Activated T-helper 9 cell treated with anti-CD3 and anti-CD28 coated beads, Interleukin-2, amount 50 U/mL, for 16 hours (primary cell): ENCODE results near the gene STAT1.
"Not testable (repeated sequence)": the region's sequence is repeated elsewhere in the genome, so short reads cannot be mapped to it uniquely, and the experiment has no call there.

Experiments
- DNase-seq: peaks from one replicate; pipeline ENCODE4 v3.0.0-alpha.2; 2020; ENCODE audit warnings: low read depth

STAT1 gene

DNA sequence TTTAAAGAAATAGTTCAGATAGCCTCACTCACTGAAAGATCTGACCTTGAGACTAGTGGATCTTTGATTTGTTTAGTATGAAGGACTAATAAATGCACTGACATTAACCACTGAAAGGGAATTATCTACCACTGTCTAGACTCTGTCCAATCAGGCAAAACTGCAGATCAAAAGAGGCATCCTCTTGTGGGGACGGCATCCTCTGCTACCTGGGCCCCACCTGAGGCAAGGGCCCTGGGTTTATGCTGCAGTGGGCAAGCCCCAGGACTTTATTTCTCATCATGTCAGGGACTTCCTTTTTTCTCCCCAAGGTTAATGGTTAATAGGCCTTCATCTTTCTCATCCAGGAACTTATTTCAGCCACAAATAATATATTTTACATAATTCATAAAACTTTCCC lies 32.2 kb downstream of the STAT1 start:
- DNase-seq: no peak

DNA sequence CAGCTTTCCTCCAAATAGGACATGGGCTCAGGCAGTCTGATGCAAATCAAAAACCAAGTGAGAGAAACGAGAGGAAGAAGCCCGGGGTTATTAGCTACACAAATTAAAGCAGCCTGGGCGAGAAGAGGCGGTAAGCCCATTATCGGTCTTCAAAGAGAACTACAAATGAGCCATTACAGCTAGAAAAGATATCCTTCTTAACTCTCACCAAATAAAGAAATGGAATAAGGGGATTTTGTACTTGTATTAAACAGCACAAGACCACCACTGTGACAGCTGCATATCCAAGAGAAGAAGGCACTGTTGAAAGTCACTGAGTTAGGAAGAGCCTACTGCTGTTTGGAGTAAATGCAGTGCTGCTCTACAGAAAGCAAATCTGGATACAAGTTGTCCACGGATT lies 32.6 kb downstream of the STAT1 start:
- DNase-seq: no peak

DNA sequence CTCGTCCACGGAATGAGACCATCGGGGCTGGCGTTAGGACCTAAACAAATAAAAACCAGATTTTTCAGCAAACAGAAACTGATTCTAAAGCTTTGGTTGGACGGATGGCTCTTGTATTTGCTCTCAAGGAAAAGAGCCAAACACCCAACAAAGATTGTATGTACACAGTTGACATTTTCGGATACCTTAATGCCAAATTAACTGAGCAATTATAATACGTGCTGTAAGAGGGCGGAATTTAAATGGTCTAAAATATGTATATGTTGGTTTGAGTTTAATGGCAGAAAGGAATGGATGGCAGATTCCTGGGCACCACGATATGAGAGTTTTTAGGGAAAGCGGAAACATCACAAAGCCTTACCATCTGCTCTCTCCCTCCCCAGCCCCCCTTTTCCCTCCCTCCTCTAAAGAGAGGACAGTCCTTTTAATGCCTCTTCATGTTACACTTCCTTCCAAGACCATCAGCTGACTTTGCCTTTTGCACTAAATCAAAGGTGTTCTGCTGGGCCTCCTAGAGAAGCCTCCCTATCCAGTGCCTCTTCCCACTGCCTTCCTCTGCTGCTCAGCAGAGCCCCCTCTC lies 33.3 kb downstream of the STAT1 start:
- no peak for DNase-seq

DNA sequence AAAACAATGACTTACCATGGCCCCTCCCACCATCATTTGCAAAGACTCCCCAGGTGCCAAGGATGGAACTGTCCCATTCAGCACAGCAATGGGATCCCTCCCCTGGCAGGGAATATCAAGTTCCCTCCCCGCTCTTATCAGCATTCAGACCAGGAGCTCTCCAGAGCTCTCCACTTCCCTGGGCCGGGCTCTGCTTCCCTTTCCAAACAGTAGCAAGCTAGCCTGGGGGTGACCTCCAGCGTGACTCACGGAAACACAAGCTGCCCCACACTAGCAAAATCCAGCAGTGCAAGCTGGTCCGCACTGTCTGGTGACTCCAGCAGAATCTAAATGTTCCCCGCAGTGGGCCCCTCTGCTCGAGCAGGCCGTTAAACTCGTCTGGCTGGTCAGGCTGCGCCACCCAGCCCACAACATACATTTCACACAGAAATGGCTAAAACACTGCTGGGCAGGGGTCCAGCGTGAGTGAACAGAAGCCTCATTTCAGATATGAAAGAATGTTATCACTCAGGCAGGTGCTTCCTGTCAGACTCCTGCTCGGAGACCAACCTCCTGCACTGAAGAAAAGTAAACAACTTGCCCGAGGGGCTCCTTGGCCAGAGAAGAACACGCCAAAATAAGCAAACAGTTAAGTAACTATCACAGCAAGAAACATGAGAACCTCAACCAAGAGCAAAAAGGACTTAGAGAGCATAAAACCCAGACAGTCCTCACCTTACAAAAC lies 33.9 kb downstream of the STAT1 start:
- DNase-seq: no peak

DNA sequence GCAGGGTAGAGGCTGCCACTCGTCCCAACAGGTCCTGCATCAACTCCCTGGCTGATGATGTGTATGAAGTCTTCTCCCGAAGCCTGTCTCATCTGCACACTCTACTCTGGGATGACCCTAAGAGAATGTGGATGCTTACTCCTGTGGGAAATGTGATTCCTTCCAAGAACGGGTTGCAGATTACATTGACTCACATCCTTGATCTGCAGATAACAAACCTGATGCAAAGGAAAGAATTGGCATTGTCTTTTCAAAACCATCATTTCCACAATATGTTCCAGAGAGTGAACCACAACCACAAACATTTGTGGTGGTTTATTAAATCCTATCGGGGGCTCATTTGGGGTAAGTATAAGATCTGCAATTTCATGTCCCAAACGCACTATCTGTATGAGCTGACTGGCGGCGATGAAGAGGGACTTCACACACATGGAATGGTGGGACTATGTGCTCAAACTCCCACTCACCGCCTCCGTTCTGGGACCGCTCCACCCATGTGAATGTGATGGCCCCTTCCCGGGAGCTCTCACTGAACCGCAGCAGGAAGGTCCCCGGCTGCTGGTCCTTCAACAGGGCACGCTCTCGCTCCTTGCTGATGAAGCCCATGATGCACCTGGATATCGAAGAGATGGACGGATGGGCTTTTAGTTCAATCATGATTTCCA lies 35.5 kb downstream of the STAT1 start:
- no peak for DNase-seq

DNA sequence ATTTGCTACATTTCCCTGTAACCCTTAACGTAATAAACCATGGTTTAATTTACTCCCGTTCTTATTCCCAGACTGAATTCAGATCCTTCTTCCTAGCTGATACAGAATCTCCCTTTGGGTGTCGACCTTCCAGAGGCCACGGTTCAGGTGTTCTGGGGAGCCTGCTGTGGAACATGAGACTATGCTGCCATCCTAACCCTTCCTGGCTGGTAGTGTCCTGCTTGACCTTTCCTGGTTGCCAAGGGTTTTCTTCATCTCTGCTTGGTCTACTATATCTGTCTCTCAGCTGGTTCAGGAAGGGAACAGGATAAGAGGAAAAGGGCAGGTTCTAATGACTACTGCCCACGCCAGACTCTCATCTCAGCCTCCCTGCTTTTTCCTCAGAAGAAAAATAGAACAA lies 36.5 kb downstream of the STAT1 start:
- no peak for DNase-seq

DNA sequence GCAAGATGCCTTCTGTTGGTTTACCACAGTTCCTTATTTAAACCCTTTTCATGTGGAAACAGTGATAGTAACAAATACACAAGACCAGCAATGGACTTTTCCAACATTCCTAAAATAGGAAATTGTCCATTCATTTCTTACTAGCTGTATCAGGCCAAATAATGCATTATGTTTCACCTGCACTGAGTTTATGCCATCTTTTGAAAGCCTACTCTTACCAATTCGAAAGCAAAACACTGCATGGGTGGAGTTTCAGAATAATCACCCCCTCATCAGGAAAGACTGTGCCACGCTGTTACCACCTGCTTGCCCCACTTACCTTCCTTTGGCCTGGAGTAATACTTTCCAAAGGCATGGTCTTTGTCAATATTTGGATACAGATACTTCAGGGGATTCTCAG lies 37.5 kb downstream of the STAT1 start:
- DNase-seq: no peak

DNA sequence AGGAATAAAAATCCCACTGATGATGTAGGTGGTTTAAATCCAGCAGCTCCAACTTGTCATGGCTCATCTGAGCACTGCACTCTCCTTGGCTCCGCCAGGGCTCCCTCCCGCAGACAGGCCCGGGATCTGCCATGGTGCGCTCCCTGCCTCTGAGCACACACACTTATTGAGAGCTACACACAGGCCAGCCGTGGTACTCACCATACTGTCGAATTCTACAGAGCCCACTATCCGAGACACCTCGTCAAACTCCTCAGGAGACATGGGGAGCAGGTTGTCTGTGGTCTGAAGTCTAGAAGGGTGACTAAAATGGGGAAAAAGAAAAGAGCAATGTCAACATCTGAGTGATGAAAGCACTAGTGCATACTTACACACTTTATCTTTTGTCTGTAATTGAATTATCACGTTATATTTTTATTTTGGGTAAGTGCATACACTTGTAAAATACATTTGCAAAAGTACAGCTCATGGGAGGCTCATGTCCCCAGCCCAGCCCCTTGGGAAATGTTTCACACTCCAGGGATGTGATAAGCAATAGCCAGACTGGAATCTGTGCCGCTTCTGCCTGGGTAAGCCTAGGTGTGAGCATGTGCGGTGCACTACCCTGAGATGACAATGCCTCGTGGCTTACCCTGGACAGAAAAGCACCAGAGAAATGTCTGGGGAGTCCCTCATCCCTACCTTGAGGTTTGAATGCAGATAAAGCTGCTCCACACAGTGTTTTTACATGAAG lies 39.2 kb downstream of the STAT1 start:
- DNase-seq: no peak

DNA sequence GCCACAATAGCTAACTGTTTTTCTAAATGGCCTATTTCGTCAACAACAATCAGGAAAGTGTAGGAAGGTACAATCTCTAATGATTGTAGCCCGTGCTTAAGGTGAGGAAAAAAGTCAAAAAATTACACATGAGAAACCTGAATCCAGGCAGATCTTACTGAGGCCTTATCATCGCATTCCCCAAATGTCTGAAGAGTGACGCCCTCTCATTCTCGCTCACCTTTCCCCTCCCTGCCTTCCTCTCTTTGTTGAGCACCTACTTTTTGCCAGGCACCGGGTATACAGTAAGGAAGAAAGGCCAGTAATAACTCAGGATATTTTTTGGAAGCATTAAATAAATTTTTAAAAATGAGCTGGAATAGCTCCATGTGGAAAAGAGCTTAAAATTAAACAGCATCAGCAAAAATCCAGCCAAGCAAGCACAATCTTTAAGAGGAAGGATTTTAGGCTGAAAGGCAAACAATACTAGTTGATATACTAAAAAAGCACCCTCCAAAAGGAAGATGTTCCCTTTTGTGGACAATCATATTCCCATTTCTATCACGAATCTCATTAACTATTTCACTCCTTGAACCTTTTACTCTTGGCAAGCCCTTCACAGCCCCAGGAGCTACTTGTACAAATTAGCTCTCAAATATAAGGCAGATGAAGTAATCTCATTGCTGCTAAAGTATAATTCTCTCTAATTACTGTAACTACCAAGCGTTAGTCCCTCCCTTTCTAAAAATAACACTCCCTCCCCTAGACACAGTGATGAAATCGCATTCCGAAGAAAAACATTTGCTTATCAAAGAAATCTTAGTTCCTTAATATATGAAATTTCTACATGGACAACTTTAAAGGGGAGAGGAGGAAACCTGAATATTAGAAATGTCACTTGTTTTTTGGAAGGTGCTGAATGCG lies 40.0 kb downstream of the STAT1 start:
- no peak for DNase-seq

DNA sequence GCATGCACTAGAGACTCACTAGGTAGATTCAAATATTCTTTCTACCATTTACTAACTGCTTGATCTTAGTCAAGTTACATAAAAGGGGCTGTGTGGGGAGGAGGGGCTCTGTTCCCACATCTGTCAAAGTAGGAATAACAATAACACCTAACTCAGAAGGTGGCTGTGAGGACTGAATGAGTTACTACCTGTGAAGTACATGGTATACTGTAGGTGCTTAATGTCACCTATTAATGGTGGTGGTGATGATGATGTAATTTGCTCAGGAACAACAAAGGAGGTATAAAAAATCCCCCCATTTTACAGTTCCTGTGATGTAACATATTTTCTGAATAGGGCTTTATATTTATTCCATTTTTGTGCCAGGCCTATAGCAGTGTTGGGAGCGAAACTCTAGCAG lies 40.7 kb downstream of the STAT1 start:
- no peak for DNase-seq

DNA sequence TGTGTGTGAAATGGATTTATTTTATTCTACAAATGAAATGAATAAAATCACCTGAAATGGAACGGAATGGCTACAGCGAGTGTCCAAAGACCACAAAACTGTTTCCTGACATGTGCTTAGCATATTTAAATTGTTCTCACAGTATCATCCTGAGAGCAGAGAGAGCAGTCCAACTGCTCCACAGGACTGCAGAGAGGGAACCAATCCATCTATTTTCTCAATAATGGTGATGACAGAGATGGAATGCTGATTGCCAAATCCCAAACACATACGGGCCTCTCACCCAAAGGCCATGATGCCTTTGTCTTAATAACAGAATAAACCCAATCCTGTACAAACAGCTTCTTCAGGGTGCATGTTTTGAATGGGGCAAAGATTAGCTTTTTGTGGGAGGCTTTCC lies 41.1 kb downstream of the STAT1 start:
- no peak for DNase-seq

DNA sequence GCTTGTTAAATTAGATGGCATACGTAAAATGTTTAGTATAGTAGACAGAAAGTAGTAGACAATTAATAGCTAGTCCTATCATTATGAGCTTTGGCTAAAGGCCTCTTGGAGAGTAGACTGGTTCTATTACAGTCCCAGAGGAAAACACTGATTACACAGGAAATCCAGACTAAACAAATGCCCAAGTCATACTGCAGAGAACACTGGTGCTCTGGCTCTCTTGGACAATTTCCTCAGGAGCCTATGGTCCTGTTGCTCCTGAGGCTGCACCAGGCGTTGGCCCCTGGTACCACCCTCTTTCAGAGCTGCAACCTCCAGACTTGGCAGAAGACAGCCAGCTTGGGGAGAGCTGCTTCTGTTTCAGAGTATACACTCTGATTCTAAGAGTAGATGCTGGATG lies 41.8 kb downstream of the STAT1 start:
- no peak for DNase-seq

DNA sequence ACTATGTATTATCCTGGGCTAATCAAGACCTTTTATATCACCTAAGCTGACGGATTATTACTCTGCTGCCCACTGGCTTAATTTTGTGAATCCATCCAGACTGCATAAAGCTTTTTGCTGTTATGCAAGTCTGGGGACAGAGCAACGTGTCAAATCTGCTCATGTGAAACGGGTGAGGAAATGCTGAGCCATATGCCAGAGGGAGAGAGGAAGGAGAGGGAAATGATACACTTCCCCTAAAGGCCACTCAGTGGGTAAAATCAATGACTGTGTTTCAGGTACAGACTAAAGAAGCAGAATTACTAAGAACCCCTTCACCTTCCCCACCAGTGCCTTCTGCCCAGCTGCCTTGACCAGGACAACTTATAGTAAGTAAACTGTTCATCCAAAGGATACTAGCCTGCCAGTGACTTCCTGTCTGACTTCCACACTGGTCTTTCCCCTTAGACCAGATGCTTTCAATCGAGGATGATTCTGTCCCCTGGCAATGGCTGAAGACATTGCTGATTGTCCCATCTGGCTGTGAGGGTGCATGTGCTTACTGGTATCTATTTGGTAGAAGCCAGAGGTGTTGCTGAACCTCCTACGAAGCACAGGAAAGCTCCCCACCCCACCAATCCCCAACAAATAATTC lies 43.0 kb downstream of the STAT1 start:
- DNase-seq: no peak

DNA sequence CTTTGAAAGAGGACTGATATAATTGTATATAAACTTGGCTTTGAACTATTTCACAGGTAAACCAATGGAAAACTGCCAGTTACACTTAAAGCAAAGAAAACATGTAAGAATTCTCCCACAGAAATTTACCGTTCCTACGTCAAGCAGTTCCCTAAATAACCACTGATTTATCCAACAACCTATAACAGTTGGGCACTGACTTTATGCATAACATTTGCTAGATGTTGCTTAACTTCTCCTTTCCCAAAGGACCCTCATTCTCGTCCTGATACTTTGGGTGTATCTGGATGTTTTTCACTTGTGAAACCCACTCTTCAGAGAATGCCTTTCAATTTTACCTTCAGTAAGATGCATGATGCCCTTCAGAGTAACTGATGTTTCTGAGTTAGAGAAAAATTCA lies 43.8 kb downstream of the STAT1 start:
- no peak for DNase-seq

DNA sequence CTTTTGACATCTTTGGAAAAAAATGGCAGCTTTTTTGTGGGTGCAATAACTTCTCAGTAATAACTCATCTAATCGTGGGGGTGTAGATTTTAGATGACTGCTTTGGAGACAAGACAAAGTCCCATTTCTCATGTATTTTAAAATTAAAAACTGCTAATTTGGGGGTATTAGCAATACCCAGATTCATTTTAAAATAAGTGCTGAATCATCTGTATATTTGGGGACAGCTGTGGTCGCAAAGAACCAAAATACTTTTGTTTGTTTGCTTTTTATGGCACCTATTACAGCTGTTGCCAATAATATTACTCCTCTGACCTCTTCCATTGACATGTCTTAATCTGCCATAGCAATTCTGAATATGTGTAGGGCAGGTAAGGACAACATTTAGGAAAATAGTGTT lies 45.4 kb downstream of the STAT1 start:
- DNase-seq: no peak

DNA sequence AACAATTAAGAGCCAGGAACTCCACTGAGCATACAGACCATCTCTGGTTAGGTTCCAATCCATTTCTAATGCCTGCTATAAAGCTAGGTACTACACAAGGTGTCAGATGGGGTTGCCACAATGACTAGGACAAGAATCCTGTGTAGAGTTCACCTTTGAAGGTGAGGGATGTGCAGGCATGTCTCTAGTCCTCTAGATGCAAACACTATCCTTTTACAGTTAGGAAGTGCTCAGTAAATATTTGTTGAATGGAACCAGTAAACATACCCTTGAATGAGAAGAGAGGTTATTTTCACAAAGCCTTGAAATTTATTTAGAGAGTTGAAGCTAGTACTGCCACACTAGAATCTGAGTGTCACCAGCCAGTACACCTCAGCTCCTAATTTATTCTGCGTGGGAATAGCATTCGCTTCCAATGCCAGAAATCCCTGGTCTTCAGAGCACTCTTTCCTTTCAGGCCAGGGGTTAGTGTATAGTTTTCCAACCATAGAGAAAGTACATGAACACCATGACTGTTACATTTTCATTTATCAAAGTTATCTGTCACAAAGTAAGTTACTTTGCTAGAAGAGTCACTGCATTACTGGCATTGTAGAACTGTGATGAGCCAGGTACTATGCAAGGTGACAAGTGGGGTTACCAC lies 48.3 kb downstream of the STAT1 start:
- DNase-seq: no peak

DNA sequence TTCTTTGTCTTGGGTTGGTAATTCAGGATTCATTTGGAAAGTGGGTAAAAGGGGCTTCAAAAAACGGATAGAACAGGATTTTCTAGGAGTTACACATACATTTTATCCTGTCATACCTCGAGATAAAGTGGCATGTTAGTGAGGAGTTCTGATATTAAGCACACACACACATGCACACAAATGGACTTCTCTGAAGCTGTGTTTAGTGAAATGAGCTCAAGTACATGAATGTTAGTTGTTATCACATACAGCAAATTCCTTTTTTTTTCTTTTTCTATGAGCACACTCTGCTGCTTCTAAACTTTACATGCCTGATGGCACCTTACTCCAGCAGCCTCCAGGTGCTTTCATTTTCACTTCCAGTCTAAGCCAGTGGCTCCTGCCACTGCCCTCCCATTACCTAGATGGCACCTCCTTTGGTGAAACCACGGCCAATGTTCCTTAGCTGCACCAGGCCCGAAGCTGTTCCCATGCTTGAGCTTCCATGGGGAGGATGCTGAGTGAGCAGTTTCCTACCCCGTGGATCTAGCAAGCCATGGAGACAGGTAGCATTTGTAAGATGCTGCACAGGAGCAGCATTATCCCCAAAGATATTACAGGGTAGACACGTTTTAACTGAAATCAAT lies 49.7 kb downstream of the STAT1 start:
- no peak for DNase-seq

DNA sequence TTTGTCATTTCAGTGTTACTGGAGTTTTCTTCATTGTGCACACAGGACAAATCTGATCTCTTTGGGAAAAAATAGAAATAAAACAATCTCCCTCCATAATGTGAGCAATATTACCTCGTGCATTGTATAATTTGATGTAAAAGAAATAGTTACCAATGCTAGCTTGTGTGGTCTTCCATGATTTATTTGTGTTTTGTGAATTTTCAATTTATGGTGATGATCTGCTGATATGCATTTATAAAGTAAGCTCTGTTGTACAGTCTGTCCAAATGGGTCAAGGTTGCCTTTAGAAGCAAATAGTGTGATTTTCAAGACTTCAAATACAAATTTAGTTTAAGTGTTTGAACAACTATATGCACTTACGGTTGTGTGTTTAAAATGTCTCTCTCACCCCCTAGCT lies 50.9 kb downstream of the STAT1 start:
- DNase-seq: no peak

DNA sequence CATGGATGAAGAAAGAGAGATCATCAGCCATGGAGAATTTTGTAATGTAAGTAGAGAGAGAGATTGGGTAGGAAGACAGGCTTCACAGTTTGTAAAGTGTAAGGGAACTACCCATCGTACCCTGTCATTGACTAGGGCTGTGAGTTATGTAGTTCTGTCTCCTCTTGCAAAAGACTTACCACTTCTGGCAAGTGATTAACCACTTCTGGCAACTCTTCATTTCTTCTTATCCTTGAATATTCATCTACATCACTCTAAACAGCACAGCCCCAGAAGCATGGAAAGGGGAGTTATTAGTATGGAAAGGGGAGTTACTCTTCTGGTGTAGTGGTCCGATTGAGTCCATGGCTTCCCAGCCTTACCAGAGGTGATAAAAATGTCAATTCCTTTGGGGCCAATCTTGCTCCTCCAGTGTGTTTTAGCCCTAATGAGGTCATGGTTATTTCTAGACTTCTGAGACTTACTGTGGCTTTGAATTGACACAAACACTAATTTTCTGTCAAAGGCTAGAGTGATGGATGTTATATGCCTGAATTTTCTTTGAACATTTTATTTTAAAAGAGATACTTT lies 52.0 kb downstream of the STAT1 start:
- no peak for DNase-seq

DNA sequence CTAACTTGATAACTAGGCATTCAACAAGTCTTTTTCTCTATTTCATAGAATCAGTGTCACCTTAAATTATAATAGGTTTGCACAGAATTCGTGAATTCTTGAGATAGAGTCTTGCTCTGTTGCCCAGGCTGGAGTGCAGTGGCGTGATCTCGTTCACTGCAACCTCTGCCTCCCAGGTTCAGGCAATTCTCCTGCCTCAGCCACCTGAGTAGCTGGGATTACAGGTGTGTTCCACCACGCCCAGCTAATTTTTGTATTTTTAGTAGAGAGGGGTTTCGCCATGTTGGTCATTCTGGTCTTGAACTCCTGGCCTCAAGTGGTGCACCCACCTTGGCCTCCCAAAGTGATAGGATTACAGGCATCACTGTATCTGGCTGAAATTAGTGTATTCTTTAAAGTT lies 52.9 kb downstream of the STAT1 start:
- not testable (repeated sequence) for DNase-seq
